DMS79 treated with DMSO at 0.1 percent for 48 hours (cell line): ENCODE data around the gene CLDN34.

Source experiments
- DNase-seq: peaks from one replicate; lab custom pipeline; 2025; lab: John Stamatoyannopoulos, UW

The CLDN34 gene

GRCh38 chrX:9980927-9981326 lies 13.8 kb downstream of the CLDN34 start:
- no peak for DNase-seq

GRCh38 chrX:9983441-9983840 lies 16.3 kb downstream of the CLDN34 start:
- DNase-seq: no peak

GRCh38 chrX:9983846-9984245 lies 16.7 kb downstream of the CLDN34 start:
- DNase-seq: no peak

GRCh38 chrX:9988762-9989161 lies 21.6 kb downstream of the CLDN34 start:
- no peak for DNase-seq

GRCh38 chrX:9992061-9992460 lies 24.9 kb downstream of the CLDN34 start:
- no peak for DNase-seq

- no peak for DNase-seq
Observed at GRCh38 chrX:9992724-9993123, 25.6 kb downstream of the CLDN34 start.

- peak; percentile 0 for DNase-seq
Observed at GRCh38 chrX:9995855-9996339, 28.7 kb downstream of the CLDN34 start.

- no peak for DNase-seq
Observed at GRCh38 chrX:9997041-9997440, 29.9 kb downstream of the CLDN34 start.

- no peak for DNase-seq
Observed at GRCh38 chrX:9997524-9997923, 30.4 kb downstream of the CLDN34 start.

GRCh38 chrX:10001496-10001895 lies 34.3 kb downstream of the CLDN34 start:
- DNase-seq: no peak

- DNase-seq: no peak
Observed at GRCh38 chrX:10004832-10005475, 37.8 kb downstream of the CLDN34 start.

GRCh38 chrX:10006086-10006485 lies 38.9 kb downstream of the CLDN34 start:
- no peak for DNase-seq

GRCh38 chrX:10006770-10007169 lies 39.6 kb downstream of the CLDN34 start:
- DNase-seq: no peak

GRCh38 chrX:10007621-10008020 lies 40.5 kb downstream of the CLDN34 start:
- DNase-seq: no peak

GRCh38 chrX:10008483-10009056 lies 41.4 kb downstream of the CLDN34 start:
- DNase-seq: no peak

GRCh38 chrX:10009741-10010140 lies 42.6 kb downstream of the CLDN34 start:
- DNase-seq: no peak

- DNase-seq: no peak
Observed at GRCh38 chrX:10010686-10011085, 43.5 kb downstream of the CLDN34 start.

GRCh38 chrX:10011261-10011931 lies 44.2 kb downstream of the CLDN34 start:
- DNase-seq: no peak

- no peak for DNase-seq
Observed at GRCh38 chrX:10011991-10012390, 44.8 kb downstream of the CLDN34 start.

- DNase-seq: peak; percentile 12
Observed at GRCh38 chrX:10014462-10015354, 47.5 kb downstream of the CLDN34 start.

- no peak for DNase-seq
Observed at GRCh38 chrX:10015355-10015722, 48.2 kb downstream of the CLDN34 start.

GRCh38 chrX:10015723-10016518 lies 48.8 kb downstream of the CLDN34 start:
- no peak for DNase-seq
